ENCODE results near the gene ZBTB7C.

- TF ChIP-seq REST (IDR thresholded peaks at IDR 0.05; ENCODE audit: insufficient read depth in 1 of 2, low read depth in 2 of 2, low read length in 2 of 2) (no peak), POLR2AphosphoS5 (IDR thresholded peaks at IDR 0.05; ENCODE audit: low read depth, low read length) (no peak), FOXP2 (optimal IDR thresholded peaks at IDR 0.05; ENCODE audit: borderline replicate concordance, extremely low read depth, extremely low read length, insufficient read depth) (no peak)
Measured at GRCh38 chr18:48402953-48403352, 6.2 kb downstream of the ZBTB7C start.
